GM23248 (cell line): Measurements from ENCODE around the gene FGF14. TPM values are rescaled to one million over a fixed set of nuclear protein-coding genes. Genes with fewer than 3 reads are reported as not detected.

Source experiments
- DNase-seq: peaks from one replicate; pipeline ENCODE4 v3.0.0-alpha.2; 2015
- H2AFZ ChIP-seq: fragments of 200-600 bp; sonication (generic); 2 replicates; pipeline ENCODE4 v1.6.1; 2016; ENCODE audit warnings: antibody characterized with exemption
- H3F3A ChIP-seq: fragments of 200-600 bp; sonication (generic); 2 replicates; pipeline ENCODE4 v1.6.1; 2016; ENCODE audit warnings: mild to moderate bottlenecking, antibody characterized with exemption, mixed run types; ENCODE audit not compliant: insufficient read depth
- H3K27ac ChIP-seq: fragments of 200-600 bp; sonication (generic); 2 replicates; pipeline ENCODE4 v1.5.1; 2016; ENCODE audit warnings: mild to moderate bottlenecking
- H3K27me3 ChIP-seq: fragments of 200-600 bp; sonication (generic); replicated peaks from 2 replicates; pipeline ENCODE4 v1.6.1; 2016; ENCODE audit warnings: mild to moderate bottlenecking; ENCODE audit not compliant: insufficient read depth
- H3K36me3 ChIP-seq: fragments of 200-600 bp; sonication (generic); 2 replicates; pipeline ENCODE4 v1.6.1; 2016; ENCODE audit warnings: low read depth, mild to moderate bottlenecking
- H3K4me1 ChIP-seq: fragments of 200-600 bp; sonication (generic); 2 replicates; pipeline ENCODE4 v1.6.1; 2016; ENCODE audit warnings: mild to moderate bottlenecking; ENCODE audit not compliant: insufficient read depth
- H3K4me2 ChIP-seq: fragments of 200-600 bp; sonication (generic); one replicate; pipeline ENCODE4 v1.6.1; 2016; ENCODE audit warnings: mild to moderate bottlenecking; ENCODE audit not compliant: unreplicated experiment
- H3K4me3 ChIP-seq: fragments of 200-600 bp; sonication (generic); 2 replicates; pipeline ENCODE4 v1.5.1; 2016; ENCODE audit warnings: mild to moderate bottlenecking
- H3K79me2 ChIP-seq: fragments of 200-600 bp; sonication (generic); 2 replicates; pipeline ENCODE4 v1.6.1; 2016; ENCODE audit warnings: mild to moderate bottlenecking; ENCODE audit not compliant: insufficient read depth
- H3K9ac ChIP-seq: fragments of 200-600 bp; sonication (generic); 2 replicates; pipeline ENCODE4 v1.6.1; 2016; ENCODE audit warnings: mild to moderate bottlenecking
- H3K9me2 ChIP-seq: fragments of 200-600 bp; sonication (generic); 2 replicates; pipeline ENCODE4 v1.6.1; 2016; ENCODE audit warnings: mixed run types, mild to moderate bottlenecking, moderate library complexity; ENCODE audit not compliant: insufficient read depth
- H3K9me3 ChIP-seq: fragments of 200-600 bp; sonication (generic); one replicate; pipeline ENCODE4 v1.6.1; 2017; ENCODE audit warnings: low read depth
- H4K20me1 ChIP-seq: fragments of 200-600 bp; sonication (generic); 2 replicates; pipeline ENCODE4 v1.6.0; 2016; ENCODE audit not compliant: insufficient read depth
- EZH2 ChIP-seq: fragments of 200-600 bp; sonication (generic); IDR thresholded peaks from 2 replicates; pipeline ENCODE4 v1.6.1; 2018; ENCODE audit warnings: antibody characterized with exemption, mild to moderate bottlenecking; ENCODE audit not compliant: insufficient read depth, poor library complexity, severe bottlenecking
- EZH2phosphoT487 ChIP-seq: fragments of 200-600 bp; sonication (generic); IDR thresholded peaks from 2 replicates; pipeline ENCODE4 v1.6.1; 2018; ENCODE audit warnings: antibody characterized with exemption, moderate library complexity, mild to moderate bottlenecking, low read depth; ENCODE audit not compliant: insufficient read depth
- WGBS, 2 experiments: methylation state at CpG; one replicate each; pipeline ENCODE4 v1.1.6; 2015 to 2017; ENCODE audit warnings: low lambda C conversion rate in 2 of 2, low coverage in 1 of 2; ENCODE audit errors: missing lambda C conversion rate in 2 of 2; 5-methylcytosine and 5-hydroxymethylcytosine counted together
- in situ Hi-C: fragments of 300-500 bp; cut with MboI; formaldehyde crosslinking; loops from 2 replicates; pipeline ENCODE4 v1.15.0; 2020
- polyA plus RNA-seq: library from polyadenylated mRNA; unstranded; fragments of >200 nt; fragmentation: Nextera tagmentation; extraction: Ambion mirVana; gene quantifications from 2 replicates; pipeline ENCODE4 v1.2.1, GENCODE V29; 2016
- total RNA-seq: library from RNA; depleted of rRNA; stranded (reverse); fragments of >200 nt; shearing (Covaris generic); gene quantifications from 2 replicates; pipeline ENCODE4 v1.2.3, GENCODE V29; 2014

FGF14 gene
- total and polyA plus RNA-seq, 2 experiments from 2014 or later: 1.9 TPM; not detected in 1

- Histone ChIP-seq H4K20me1 (no peaks in the 10 kb centered on the region), H3K27ac (no peak overlapping the region), H2AFZ (no peak overlapping the region), H3K9ac (no peak overlapping the region), H3K9me2 (no peaks in the 10 kb centered on the region), H3K79me2 (no peaks in the 10 kb centered on the region), H3K4me3 (no peak overlapping the region), H3K27me3 (no peaks in the 10 kb centered on the region), H3K4me1 (no peaks in the 10 kb centered on the region), H3K9me3 (no peaks in the 10 kb centered on the region), H3K36me3 (no peaks in the 10 kb centered on the region), H3K4me2 (no peak overlapping the region), H3F3A (no peaks in the 10 kb centered on the region)
- peak; percentile 4 for DNase-seq
- in situ Hi-C loops: no loop called here
- TF ChIP-seq EZH2phosphoT487: no peak
- no peak for TF ChIP-seq EZH2
- WGBS, 2 experiments: 40% methylated on average over 5 of the region's 5 CpGs
These were observed 397.8 kb downstream of the FGF14 start for GRCh38 chr13:102003848-102004570.

GRCh38 chr13:102002287-102002686, 399.6 kb downstream of the FGF14 start:
- no peaks in the 10 kb centered on the region for H3K9me3 ChIP-seq
- no peaks in the 10 kb centered on the region for H3K36me3 ChIP-seq
- H3K27ac ChIP-seq: no peak overlapping the region
- H3K4me1 ChIP-seq: no peaks in the 10 kb centered on the region
- no peaks in the 10 kb centered on the region for H3F3A ChIP-seq
- DNase-seq: no peak
- H3K79me2 ChIP-seq: no peaks in the 10 kb centered on the region
- H2AFZ ChIP-seq: no peak overlapping the region
- H4K20me1 ChIP-seq: no peaks in the 10 kb centered on the region
- TF ChIP-seq EZH2phosphoT487 (no peak), EZH2 (no peak)
- H3K27me3 ChIP-seq: no peaks in the 10 kb centered on the region
- no peak overlapping the region for H3K4me3 ChIP-seq
- in situ Hi-C loops: no loop called here
- H3K9me2 ChIP-seq: no peaks in the 10 kb centered on the region
- 58 to 61% methylated on average over 3 of the region's 3 CpGs for WGBS, 2 experiments
- no peak overlapping the region for H3K4me2 ChIP-seq
- H3K9ac ChIP-seq: no peak overlapping the region

- Histone ChIP-seq H3K4me1 (no peaks in the 10 kb centered on the region), H3F3A (no peaks in the 10 kb centered on the region), H3K9ac (no peak overlapping the region), H2AFZ (no peak overlapping the region), H3K36me3 (no peaks in the 10 kb centered on the region), H3K4me3 (no peak overlapping the region), H3K79me2 (no peaks in the 10 kb centered on the region), H3K27ac (no peak overlapping the region), H3K4me2 (no peak overlapping the region), H3K9me2 (no peaks in the 10 kb centered on the region), H3K9me3 (no peaks in the 10 kb centered on the region), H4K20me1 (no peaks in the 10 kb centered on the region), H3K27me3 (no peaks in the 10 kb centered on the region)
- in situ Hi-C loops: no loop called here
- no peak for DNase-seq
- TF ChIP-seq EZH2phosphoT487 (no peak), EZH2 (no peak)
These were observed 401.1 kb downstream of the FGF14 start for GRCh38 chr13:102000764-102001163.

- Histone ChIP-seq H3K9ac (no peak overlapping the region), H3F3A (no peaks in the 10 kb centered on the region), H3K27me3 (no peaks in the 10 kb centered on the region), H3K4me1 (no peaks in the 10 kb centered on the region), H4K20me1 (no peaks in the 10 kb centered on the region), H3K79me2 (no peaks in the 10 kb centered on the region), H3K27ac (no peak overlapping the region), H2AFZ (no peak overlapping the region), H3K9me2 (no peaks in the 10 kb centered on the region), H3K4me2 (no peak overlapping the region), H3K36me3 (no peaks in the 10 kb centered on the region), H3K9me3 (no peaks in the 10 kb centered on the region), H3K4me3 (no peak overlapping the region)
- DNase-seq: no peak
- in situ Hi-C loops: no loop called here
- 98 to 100% methylated on average over 1 of the region's 1 CpG for WGBS, 2 experiments
- TF ChIP-seq EZH2phosphoT487 (no peak), EZH2 (no peak)
These were observed 403.7 kb downstream of the FGF14 start for GRCh38 chr13:101998129-101998528.
